Activated CD8-positive, alpha-beta memory T cell treated with anti-CD3 and anti-CD28 coated beads for 36 hours (primary cell): Measurements from ENCODE around the gene NFAM1. TPM values are rescaled to one million over a fixed set of nuclear protein-coding genes. Genes with fewer than 3 reads are reported as not detected.

ENCODE experiments used
- CTCF ChIA-PET: fragments of 350-600 bp; sonication (Branson Sonifier 250); formaldehyde crosslinking; loops from one replicate; lab custom pipeline; 2021; ENCODE audit warnings: antibody characterized with exemption; lab: Charles Lee
- POLR2A ChIA-PET: fragments of 350-600 bp; sonication (Branson Sonifier 250); formaldehyde crosslinking; loops from one replicate; lab custom pipeline; 2021; ENCODE audit warnings: antibody characterized with exemption; lab: Charles Lee
- total RNA-seq, 2 experiments: library from RNA; stranded (reverse); gene quantifications; one replicate each; pipeline ENCODE4 v1.2.3, GENCODE V29; 2021

NFAM1 gene
- total RNA-seq, 2 experiments from 2014 or later: 0.10 to 0.13 TPM

DNA sequence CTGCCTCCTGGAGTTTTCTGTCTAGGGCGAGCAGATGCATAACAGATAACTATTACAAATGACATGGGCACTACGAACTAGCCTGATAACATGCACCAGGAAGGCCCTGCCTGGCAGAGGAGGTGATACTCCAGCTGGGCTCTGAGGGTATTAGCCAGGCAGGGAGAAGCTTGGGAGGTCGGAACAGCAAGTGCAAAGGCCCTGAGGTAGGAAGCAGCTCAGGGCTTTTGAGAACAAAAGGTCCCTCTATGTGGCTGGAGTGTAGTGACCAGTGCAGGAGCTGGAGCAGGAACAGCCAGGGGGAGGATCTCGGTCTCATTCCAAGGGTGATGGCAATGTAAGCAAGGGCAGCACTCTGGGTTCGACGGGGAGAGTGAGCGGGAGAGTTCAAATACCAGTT lies 100.1 kb downstream of the NFAM1 start:
- CTCF ChIA-PET: no interaction called here
- POLR2A ChIA-PET: no interaction called here

DNA sequence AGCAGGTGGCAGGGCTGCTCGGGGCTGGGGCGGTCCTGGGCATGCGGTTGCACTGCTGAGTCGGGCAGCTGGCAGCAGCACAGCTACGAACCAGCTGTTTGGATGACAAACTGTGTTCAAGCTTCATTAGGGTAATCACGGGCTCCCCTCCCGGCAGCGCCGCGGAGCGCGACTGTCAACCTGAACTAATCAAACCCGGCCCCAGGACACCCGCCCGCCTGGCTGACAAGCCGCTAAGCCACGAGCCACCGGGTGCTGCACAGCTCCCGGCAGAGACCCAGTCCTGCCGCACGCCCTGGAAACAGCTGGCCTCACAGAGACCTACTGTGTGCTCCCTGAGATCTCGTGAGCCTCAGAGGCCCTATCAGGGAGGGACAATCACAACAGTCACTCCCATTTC lies 101.2 kb downstream of the NFAM1 start:
- POLR2A ChIA-PET: no interaction called here
- CTCF ChIA-PET: interaction anchor here (1.2 kb wide), 1 partner anchor 10 kb away, joined by 3 read pairs; no protein-coding TSS in a partner anchor

Other genes with a start within 250 kb of the NFAM1 start
- gene TCF20, start 161.8 kb downstream of the NFAM1 start, total RNA-seq: 10 to 100 TPM; 65.3 to 68.0 TPM
- gene RRP7A, start 87.4 kb upstream of the NFAM1 start, total RNA-seq: 100 to 1,000 TPM; 169 to 181 TPM
- gene SERHL2, start 121.6 kb upstream of the NFAM1 start, total RNA-seq: 1 to 10 TPM; 1.3 to 2.3 TPM
- gene POLDIP3, start 182.5 kb upstream of the NFAM1 start, total RNA-seq: 10 to 100 TPM; 71.5 to 72.5 TPM
- under 1 TPM; 0.55 to 0.82 TPM for gene ATP5MGL, start 208.2 kb upstream of the NFAM1 start, total RNA-seq
- 10 to 100 TPM; 71.7 to 73.5 TPM for gene CYB5R3, start 217.0 kb upstream of the NFAM1 start, total RNA-seq